OCI-M2 (cell line): ENCODE data around the gene MTFR1L.

ENCODE experiments used
- DNase-seq: peaks from one replicate; lab custom pipeline; 2025; ENCODE audit not compliant: unreplicated experiment; lab: John Stamatoyannopoulos, UW

MTFR1L gene

DNA sequence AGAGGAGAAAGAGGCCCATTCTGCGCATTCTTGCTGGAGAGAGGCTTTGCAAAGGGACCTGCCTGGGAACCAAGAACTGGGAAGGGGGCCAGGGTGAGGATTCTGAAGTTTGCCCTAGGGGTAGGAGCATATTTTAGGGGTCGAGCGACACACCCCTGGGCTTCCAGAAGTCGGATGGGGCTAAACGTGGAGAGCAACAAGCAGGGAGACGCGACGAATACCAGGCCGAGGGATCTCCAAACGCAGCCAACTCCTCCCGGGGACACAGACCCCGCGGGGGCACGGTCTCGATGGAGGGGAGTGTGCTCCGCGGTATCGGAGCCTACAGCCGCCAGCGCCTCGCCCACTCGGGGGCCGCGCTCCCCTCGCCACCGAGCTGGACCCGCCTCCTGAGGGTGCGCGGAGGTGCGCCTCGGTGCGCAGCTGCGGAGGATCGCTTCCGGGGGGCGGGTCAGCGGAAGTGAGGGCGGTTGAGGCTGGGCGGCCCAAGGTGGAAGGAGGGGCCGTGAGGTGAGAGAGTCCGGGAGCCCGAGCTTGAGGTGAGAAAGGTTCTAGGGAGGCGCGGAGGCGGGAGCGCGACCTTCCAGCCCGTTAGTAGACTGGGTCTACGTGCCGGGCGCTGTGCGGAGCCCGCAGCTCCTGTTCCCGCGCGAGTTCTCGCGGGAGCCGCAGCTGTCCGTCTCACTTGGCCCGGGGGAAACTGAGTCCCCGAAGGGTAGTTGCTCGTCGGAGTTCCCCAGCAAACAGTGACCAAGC, at the start of gene MTFR1L:
Gene MTFR1L (plus strand): TSS at position 464 of the 756 bp plus-strand sequence. CDS start 3,151 bp downstream, outside the sequence.
- DNase-seq, result no peak

- no peak for DNase-seq
Observed at GRCh38 chr1:25770541-25771220, 49.1 kb upstream of the MTFR1L start.

GRCh38 chr1:25771221-25772114, 48.3 kb upstream of the MTFR1L start:
- DNase-seq, result no peak

- no peak for DNase-seq
Observed at GRCh38 chr1:25772164-25772563, 47.6 kb upstream of the MTFR1L start.

- DNase-seq, result no peak
Observed at GRCh38 chr1:25772692-25773245, 47.0 kb upstream of the MTFR1L start.

- no peak for DNase-seq
Observed at GRCh38 chr1:25773441-25774125, 46.2 kb upstream of the MTFR1L start.

DNA sequence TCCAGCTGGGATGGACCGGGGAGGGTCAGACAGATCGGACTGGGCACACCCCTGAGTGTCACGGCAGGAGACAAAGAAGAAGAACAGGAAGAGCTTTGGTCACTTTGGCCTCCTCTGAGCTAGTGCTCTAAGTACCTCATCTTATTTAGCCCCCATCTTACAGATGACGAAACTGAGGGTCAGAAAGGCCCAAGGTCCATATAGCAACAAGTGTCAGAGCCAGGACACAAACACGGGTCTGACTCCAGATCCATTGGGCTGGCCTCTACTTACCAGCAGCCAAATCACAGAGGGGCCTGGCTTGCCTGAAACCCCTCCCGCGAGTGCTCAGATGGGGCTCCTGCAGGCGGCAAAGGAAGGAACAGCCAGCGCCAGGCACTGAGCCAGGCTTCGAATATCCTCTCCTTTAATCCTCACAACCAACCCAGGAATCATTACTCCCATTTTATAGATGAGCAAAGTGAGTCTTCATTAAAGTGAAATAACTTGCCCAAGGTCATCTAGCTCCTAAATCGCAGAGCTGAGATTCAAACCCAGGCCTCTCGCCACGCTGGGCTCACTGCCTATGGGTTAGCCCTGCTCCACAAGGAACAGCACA, 45.4 kb upstream of the MTFR1L start:
- no peak for DNase-seq

DNA sequence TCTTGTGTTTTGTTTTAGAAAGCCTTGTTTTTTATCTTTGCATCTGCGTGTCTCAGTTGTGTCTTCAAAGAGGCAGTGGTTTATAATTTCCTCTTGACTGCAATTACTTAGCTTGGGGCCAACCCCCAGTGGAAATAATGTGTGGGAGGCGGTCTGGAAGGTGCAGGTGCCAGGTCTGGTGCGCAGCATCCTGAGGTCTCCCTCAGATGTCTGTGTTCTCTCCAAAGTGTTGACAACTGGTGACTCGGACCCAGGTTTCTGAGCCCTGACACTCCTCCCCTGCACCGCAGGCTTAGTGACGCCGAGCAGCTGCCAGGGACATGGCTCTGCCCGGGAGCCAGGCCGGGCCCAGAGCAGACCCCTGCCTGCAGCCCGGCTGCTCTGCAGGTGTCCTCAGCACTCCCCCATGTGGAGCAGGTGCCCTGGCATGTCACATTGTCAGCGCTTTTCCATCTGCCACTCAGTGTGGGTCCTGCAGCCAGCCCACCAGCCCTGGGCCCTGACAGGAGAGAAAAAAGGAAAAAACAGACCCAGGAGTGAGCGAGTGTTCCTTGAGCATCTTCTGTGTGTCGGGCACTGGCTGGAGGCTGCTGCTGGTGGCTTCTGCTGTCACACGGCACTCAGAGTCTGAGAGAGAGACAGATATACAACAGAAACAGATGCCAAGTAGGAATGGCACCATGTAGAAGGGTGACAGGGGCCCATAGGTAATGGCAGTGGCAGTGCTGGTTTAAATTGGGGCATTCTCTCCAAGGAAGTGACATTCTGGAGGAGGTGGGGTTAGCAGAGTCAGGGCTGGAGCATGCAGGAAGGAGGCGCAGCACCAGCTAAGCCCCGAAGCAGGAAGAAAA, 44.6 kb upstream of the MTFR1L start:
- DNase-seq, result no peak

DNA sequence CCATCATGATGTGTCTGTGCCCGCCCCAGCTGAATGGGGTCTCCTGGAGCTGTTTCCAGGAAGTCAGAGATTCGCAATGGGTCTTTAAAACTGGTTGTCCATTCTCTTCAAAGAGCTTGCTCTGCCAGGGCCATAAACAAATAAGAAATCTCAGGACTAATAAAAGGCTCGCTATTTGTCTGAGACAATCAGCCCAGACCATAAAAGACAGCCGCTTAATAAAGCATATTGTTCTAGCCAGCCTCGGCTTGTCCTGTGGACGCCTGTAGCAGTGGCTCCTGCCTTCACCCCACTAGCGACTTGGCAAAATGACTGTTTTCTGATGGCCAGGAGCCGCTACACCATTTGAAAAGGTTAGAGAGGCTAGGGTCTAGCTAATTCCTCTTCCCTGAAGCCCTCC, 40.4 kb upstream of the MTFR1L start:
- no peak for DNase-seq

- no peak for DNase-seq
Observed at GRCh38 chr1:25779894-25780293, 39.9 kb upstream of the MTFR1L start.

GRCh38 chr1:25780318-25781129, 39.2 kb upstream of the MTFR1L start:
- DNase-seq, result no peak

DNA sequence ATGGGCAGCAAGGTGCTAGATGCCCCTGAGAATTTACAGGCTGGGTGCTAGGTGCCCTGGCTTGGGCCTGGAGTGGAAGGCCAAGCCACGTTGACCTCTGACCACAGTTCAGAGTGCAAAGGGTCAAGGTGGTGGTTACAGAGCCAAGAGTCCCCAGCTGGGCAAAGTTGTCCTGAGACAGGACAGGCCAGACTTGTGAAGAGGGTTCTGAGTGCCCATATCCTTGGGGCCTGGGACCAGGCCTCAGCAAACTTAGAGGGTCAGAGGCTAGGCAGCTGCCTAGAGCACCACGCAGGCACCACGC, 38.7 kb upstream of the MTFR1L start:
- DNase-seq, result no peak

DNA sequence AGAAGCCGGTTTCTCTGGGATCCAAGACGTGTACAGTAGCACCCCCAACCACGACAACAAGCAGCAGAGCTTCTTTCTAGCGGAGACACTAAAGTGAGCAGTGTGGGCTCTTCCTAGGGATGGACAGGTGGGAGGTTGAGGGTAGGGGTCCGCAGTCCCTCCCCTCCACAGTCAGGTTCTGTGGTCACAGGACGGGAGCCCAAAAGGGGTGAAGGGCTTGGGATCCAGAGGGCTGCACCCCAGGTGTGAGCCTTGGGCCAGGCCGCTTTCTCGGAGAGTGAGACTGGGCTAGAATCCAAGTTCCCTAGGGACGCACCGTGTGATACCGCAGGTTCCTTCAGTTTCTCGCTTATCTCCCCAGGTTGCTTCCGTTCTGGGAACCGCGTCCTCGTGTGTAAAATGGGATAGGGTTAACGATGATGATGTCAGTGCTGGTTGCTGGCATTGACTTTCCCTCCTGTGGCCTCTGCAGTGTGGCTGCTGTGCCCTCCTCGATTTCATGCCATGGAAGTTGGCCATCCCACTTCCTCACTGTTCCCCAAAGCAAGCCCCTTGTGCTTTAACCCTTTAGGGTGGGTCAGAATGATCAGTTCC, 37.0 kb upstream of the MTFR1L start:
- DNase-seq, result no peak

GRCh38 chr1:25784575-25785051, 35.1 kb upstream of the MTFR1L start:
- no peak for DNase-seq

DNA sequence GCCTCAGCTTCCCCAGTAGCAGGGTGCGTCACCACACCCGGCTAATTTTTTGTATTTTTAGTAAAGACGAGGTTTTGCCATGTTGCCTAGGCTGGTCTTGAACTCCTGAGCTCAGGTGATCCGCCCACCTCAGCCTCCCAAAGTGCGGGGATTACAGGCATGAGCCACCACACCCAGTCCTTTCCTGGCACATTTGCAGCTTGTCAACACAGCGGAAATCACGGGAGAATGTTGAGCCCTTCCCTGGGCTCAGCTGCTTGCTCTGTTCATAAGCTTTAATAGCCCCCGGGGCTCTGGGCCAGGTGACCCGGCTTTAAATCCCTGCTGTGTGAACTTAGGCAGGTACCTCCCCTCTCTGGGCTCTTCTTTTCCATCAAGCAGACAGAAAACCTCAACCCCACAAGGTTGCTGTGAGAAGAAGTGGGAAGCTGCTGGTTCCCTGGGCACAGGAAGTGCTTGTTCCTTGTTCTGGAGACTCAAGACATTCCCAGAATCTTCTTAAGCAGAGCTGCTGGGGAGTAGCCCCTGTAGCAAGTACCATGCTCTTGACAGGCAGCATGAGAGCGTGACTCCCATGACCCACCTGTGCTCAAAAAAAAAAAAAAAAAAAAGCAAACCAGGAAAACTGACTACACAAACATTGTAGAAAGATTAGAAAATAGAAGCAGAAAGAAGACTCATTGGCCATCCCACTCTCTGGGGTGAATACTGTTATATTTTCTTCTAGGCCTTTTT, 34.3 kb upstream of the MTFR1L start:
- DNase-seq, result no peak

DNA sequence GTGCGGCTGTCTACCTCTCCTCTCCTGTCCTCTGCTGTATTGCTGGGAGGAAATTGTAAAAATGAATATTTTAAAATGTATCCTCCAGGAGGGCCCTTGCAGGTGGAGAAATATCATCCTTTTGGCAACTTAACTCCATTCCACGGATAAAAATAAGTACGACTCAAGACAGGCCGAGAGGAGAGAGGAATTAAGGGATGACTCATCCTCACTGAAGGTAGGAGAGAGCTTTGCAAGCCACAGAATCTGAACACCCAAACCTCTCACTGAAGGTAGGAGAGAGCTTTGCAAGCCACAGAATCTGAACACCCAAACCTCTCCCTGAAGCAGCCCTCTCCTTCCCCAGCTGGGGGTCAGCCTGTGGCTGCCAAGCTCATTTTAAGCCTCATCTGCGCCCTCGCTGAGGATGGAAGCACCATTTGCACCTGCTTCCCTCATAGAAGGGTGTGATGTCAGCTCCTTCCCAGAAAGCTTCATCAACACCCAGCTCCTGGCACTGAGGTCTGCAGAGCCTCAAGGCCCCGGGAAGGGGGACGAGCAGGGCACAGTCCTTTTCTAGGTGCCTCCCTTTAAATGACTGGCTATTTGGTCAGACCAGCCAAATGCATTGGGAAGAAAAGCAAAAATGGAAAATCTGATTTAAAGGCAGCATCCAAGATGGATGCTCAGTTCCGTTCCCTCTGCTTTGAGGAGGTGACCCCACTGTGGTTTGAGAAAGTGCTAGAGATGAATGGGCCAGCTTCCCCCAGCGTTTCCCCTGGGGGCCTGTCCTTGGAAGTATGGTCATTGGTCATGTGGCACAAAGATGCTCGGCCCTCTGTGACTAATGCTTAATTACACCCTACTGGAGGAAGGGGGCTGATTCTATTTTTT, 32.6 kb upstream of the MTFR1L start:
- no peak for DNase-seq

GRCh38 chr1:25787760-25788166, 32.0 kb upstream of the MTFR1L start:
- DNase-seq, result no peak
